A673 (cell line): ENCODE data around the gene SP100.

Experiments used
- EZH2 ChIP-seq: fragments of 200-600 bp; sonication (generic); IDR thresholded peaks from 2 replicates; pipeline ENCODE4 v1.6.1; 2017; ENCODE audit warnings: borderline replicate concordance, low read depth, mild to moderate bottlenecking, mixed read lengths, antibody characterized with exemption, low read length; ENCODE audit not compliant: poor library complexity, severe bottlenecking
- TF ChIP-seq, protein P1 (sequence below): fragments of 300-800, 200-600 bp; sonication (generic); conservative IDR thresholded peaks from 2 replicates; pipeline ENCODE4 v1.5.1; 2017; ENCODE audit warnings: low read depth, mild to moderate bottlenecking, antibody characterized with exemption, low read length, moderate library complexity, mixed read lengths

GRCh38 chr2:230403746-230404145 lies 12.3 kb upstream of the SP100 start:
- TF ChIP-seq EZH2, result no peak
- TF ChIP-seq, protein P1, sequence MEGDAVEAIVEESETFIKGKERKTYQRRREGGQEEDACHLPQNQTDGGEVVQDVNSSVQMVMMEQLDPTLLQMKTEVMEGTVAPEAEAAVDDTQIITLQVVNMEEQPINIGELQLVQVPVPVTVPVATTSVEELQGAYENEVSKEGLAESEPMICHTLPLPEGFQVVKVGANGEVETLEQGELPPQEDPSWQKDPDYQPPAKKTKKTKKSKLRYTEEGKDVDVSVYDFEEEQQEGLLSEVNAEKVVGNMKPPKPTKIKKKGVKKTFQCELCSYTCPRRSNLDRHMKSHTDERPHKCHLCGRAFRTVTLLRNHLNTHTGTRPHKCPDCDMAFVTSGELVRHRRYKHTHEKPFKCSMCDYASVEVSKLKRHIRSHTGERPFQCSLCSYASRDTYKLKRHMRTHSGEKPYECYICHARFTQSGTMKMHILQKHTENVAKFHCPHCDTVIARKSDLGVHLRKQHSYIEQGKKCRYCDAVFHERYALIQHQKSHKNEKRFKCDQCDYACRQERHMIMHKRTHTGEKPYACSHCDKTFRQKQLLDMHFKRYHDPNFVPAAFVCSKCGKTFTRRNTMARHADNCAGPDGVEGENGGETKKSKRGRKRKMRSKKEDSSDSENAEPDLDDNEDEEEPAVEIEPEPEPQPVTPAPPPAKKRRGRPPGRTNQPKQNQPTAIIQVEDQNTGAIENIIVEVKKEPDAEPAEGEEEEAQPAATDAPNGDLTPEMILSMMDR, result no peak
